HepG2 (cell line): Measurements from ENCODE around the gene C6orf15. TPM values are rescaled to one million over a fixed set of nuclear protein-coding genes. Genes with fewer than 3 reads are reported as not detected.

Experiments
- ATF7 ChIP-seq, 2 experiments: fragments of 450-650 bp in 1 of 2; sonication (generic) in 1 of 2; formaldehyde crosslinking in 1 of 2; IDR thresholded peaks; 2 replicates each; pipeline versions ENCODE4 v1.4.0 to v1.6.1; 2016 to 2020; ENCODE audit warnings: antibody characterized with exemption in 1 of 2, mild to moderate bottlenecking in 1 of 2, missing genetic modification reagents in 1 of 2
- CC2D1A ChIP-seq: sonication (generic); formaldehyde crosslinking; IDR thresholded peaks from 2 replicates; pipeline ENCODE4 v1.8.1; 2023; ENCODE audit warnings: mild to moderate bottlenecking, missing genetic modification reagents
- ETS1 ChIP-seq: sonication (generic); formaldehyde crosslinking; IDR thresholded peaks from 2 replicates; pipeline ENCODE4 v1.4.0; 2020; ENCODE audit warnings: missing genetic modification reagents
- HNF4A ChIP-seq: sonication (generic); formaldehyde crosslinking; IDR thresholded peaks from 2 replicates; pipeline ENCODE4 v1.4.0; 2020; ENCODE audit warnings: missing genetic modification reagents
- JDP2 ChIP-seq: sonication (generic); formaldehyde crosslinking; IDR thresholded peaks from 2 replicates; pipeline ENCODE4 v1.8.1; 2022; ENCODE audit warnings: missing genetic modification reagents, borderline replicate concordance
- NR2C2 ChIP-seq: sonication (generic); formaldehyde crosslinking; IDR thresholded peaks from 2 replicates; pipeline ENCODE4 v1.4.0; 2020; ENCODE audit warnings: missing genetic modification reagents, mild to moderate bottlenecking, moderate library complexity, borderline replicate concordance
- NR2F1 ChIP-seq, 2 experiments: fragments of 450-650 bp in 1 of 2; formaldehyde crosslinking in 1 of 2; IDR thresholded peaks; 2 replicates each; pipeline versions ENCODE4 v1.5.0 to v1.6.1; 2016 to 2020; ENCODE audit warnings: mild to moderate bottlenecking in 1 of 2, missing compliant biosample characterization in 1 of 2, missing genetic modification reagents in 1 of 2, moderate library complexity in 1 of 2
- PAWR ChIP-seq: sonication (generic); formaldehyde crosslinking; IDR thresholded peaks from 2 replicates; pipeline ENCODE4 v1.4.0; 2020; ENCODE audit warnings: missing genetic modification reagents, mild to moderate bottlenecking, borderline replicate concordance
- SCMH1 ChIP-seq: sonication (generic); formaldehyde crosslinking; IDR thresholded peaks from 2 replicates; pipeline ENCODE4 v1.9.0; 2021; ENCODE audit warnings: missing genetic modification reagents, mild to moderate bottlenecking, borderline replicate concordance
- SNAPC4 ChIP-seq: sonication (generic); formaldehyde crosslinking; IDR thresholded peaks from 2 replicates; pipeline ENCODE4 v1.4.0; 2020; ENCODE audit warnings: mild to moderate bottlenecking, missing genetic modification reagents
- TEAD3 ChIP-seq: optimal IDR thresholded peaks from 2 replicates; pipeline ENCODE3; 2016; ENCODE audit warnings: borderline replicate concordance
- TERF1 ChIP-seq: sonication (generic); formaldehyde crosslinking; IDR thresholded peaks from 2 replicates; pipeline ENCODE4 v1.8.0; 2022; ENCODE audit warnings: mild to moderate bottlenecking, missing genetic modification reagents, moderate library complexity
- ZFP36 ChIP-seq: fragments of 150-350 bp; IDR thresholded peaks from 2 replicates; pipeline ENCODE4 v1.6.1; 2018; ENCODE audit warnings: borderline replicate concordance, low read length, low read depth; ENCODE audit not compliant: partially characterized antibody
- ZNF260 ChIP-seq: sonication (generic); formaldehyde crosslinking; IDR thresholded peaks from 2 replicates; pipeline ENCODE4 v1.4.0; 2020; ENCODE audit warnings: missing genetic modification reagents, low read depth, mild to moderate bottlenecking, borderline replicate concordance
- ZNF281 ChIP-seq: sonication (generic); formaldehyde crosslinking; IDR thresholded peaks from 2 replicates; pipeline ENCODE4 v1.4.0; 2020; ENCODE audit warnings: missing genetic modification reagents, borderline replicate concordance
- ZNF788 ChIP-seq: sonication (generic); formaldehyde crosslinking; IDR thresholded peaks from 2 replicates; pipeline ENCODE4 v1.5.0; 2020; ENCODE audit warnings: mild to moderate bottlenecking, missing genetic modification reagents, borderline replicate concordance
- polyA plus RNA-seq, 8 experiments: library from polyadenylated mRNA; depleted of rRNA in 3 of 8; stranded (reverse) in 7 of 8; unstranded in 1 of 8; fragments of >200 nt; fragmentation: Illumina TruSeq in 4 of 8; extraction: Trizol in 4 of 8; gene quantifications; 2 replicates each; pipeline versions ENCODE4 v1.2.1 to v1.2.3, GENCODE V29; 2011 to 2016; ENCODE audit warnings: low read depth in 4 of 8, missing spikeins in 1 of 8, mixed read lengths in 1 of 8; ENCODE audit not compliant: insufficient read depth in 1 of 8
- total RNA-seq, 5 experiments: library from RNA; depleted of rRNA; stranded (reverse); fragments of >200 nt; fragmentation: Illumina TruSeq; extraction: Trizol; gene quantifications; 2 replicates each; pipeline ENCODE4 v1.2.3, GENCODE V29; 2016; ENCODE audit warnings: low read depth in 1 of 5

The C6orf15 gene
- total and polyA plus RNA-seq, 2 of the 13 experiments (the other 11 are each of a cell fraction or from before 2014, with no cell fraction given): not detected

GRCh38 chr6:31158863-31159855 lies 46.8 kb upstream of the C6orf15 start (continued):
- TF ChIP-seq ZNF788 (CRISPR knock-in tag) (no peak), ZFP36 (no peak), ZNF281 (CRISPR knock-in tag) (no peak), HNF4A (CRISPR knock-in tag) (peak; percentile 56; the same call in 1 of the 2 replicates), TEAD3 (CRISPR knock-in tag) (peak; percentile 6), NR2C2 (CRISPR knock-in tag) (no peak), JDP2 (no peak), NR2F1 (CRISPR knock-in tag; IDR thresholded peaks at IDR 0.05) (no peak), ETS1 (CRISPR knock-in tag) (no peak), SCMH1 (CRISPR knock-in tag) (no peak), PAWR (CRISPR knock-in tag) (no peak), SNAPC4 (no peak), ATF7 (IDR thresholded peaks at IDR 0.05) (no peak), ATF7 (CRISPR knock-in tag; IDR thresholded peaks at IDR 0.05) (no peak), ZNF260 (no peak), CC2D1A (CRISPR knock-in tag) (no peak), TERF1 (CRISPR knock-in tag) (no peak)
